KG1 (cell line): ENCODE data around the gene CALML4.
A peak's percentile ranks its signal among the peaks of the same experiment; 100 is the strongest.
"Not testable (repeated sequence)": the region's sequence is repeated elsewhere in the genome, so short reads cannot be mapped to it uniquely, and the experiment has no call there.

Experiments used
- DNase-seq: peaks from one replicate; lab custom pipeline; 2025; lab: John Stamatoyannopoulos, UW

Gene CALML4, protein sequence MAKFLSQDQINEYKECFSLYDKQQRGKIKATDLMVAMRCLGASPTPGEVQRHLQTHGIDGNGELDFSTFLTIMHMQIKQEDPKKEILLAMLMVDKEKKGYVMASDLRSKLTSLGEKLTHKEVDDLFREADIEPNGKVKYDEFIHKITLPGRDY

GRCh38 chr15:68204776-68205557, at the start of gene CALML4:
Gene CALML4, minus strand, starts transcription at chr15:68205332. Its CDS starts 85 bp downstream, at chr15:68205247.
- DNase-seq: no peak

DNA sequence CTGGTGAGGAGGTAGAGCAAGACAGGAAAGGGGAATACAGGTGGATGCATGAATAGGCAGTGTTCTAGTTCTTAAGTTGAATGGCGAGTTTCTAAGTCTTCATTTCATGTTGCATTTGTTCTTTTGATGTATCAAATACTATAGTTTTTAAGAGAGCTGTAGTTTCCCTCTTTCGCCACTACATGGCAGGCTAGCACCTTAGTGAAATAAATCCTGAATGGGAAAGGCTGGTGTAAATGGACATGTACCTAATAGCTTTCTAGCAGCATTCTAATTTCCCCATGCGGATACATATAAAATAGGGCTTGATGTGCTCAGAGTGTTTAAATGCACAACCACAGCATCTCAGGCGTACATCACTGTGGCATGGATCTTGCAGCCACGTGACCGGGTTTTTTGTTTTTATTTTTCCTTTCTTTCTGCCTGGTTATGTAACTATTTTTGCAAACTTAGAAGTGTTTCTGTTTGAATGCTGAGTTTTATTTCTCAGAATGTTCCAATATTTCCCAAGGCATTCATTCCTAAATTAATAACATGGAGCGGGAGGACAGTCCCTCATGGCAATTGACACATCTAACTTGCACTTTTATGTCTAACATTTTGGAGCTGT, 47.9 kb upstream of the CALML4 start:
- DNase-seq: peak; percentile 33

GRCh38 chr15:68249058-68249713, 44.1 kb upstream of the CALML4 start:
- DNase-seq: no peak

DNA sequence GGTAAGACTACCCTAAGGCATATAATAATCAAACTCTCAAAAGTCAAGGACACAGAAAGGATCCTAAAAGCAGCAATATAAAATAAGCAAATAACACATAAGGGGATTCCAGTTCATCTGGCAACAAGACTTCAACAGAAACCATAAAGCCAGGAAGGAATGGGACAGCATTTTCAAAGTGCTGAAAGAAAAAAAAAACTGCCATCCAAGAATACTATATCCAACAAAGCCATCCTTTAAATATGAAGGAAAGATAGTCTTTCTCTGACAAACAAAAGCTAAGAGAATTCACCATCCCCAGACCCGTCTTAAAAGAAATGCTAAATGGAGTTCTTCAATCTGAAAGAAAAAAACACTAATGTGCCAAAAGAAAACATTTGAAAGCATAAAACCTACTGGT, 39.1 kb upstream of the CALML4 start:
- DNase-seq: no peak

- DNase-seq: no peak
Measured at GRCh38 chr15:68241088-68241935, 36.2 kb upstream of the CALML4 start.

DNA sequence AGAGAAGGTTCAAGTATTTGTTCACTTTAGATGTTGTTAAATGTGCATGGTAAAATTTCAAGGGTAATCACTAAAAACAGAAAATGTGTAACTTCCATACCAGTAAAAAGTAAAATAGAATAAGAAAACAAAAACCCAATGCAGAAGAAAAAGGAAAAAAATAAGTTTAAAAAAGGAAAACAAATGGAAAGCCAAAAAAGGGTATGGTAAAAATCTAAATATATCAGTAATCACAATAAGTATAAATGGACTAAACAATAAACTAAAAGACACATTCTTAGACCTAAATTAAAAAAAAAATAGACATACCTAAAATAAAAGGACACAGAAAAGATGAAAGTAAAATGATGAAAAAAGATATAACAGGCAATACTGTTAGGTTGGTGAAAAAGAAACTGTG, 33.9 kb upstream of the CALML4 start:
- no peak for DNase-seq

- no peak for DNase-seq
Measured at GRCh38 chr15:68235022-68235421, 29.9 kb upstream of the CALML4 start.

- DNase-seq: not testable (repeated sequence)
Measured at GRCh38 chr15:68234520-68234919, 29.4 kb upstream of the CALML4 start.

- no peak for DNase-seq
Measured at GRCh38 chr15:68234060-68234459, 28.9 kb upstream of the CALML4 start.

DNA sequence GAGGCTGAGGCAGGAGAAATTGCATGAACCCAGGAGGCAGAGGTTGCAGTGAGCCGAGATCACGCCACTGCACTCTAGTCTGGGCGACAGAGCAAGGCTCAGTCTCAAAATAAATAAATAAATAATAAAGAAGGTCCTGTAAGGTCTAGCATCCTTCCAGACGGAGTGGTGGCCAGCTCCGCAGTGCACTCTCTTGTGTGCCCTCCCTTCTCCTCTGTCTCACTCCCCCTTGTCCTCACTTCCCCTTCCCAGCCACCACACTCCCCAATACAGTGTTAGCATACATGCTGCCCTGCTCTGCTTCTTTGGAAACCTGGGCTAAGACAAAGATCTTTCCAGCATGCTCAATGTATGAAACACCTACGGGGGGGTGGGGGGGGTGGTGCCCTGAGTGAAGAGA, 27.8 kb upstream of the CALML4 start:
- DNase-seq: no peak

DNA sequence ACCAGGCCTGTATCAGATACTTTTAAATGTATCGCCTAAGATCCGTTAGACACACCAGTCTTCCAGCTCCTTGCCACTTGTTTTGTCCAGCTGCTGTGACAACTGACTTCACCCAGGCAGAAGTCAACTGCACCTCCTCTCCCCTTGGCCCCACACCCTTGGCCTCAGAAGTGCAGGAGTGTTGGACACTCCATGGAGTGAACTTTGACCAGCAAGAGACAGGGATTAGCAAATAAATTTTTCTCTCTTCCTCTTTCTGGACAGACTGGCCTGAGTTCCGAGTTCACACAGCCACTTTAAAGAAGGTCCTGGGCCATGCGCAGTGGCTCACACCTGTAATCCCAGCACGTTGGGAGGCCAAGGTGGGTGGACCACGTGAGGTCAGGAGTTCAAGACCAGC, 27.3 kb upstream of the CALML4 start:
- DNase-seq: no peak

DNA sequence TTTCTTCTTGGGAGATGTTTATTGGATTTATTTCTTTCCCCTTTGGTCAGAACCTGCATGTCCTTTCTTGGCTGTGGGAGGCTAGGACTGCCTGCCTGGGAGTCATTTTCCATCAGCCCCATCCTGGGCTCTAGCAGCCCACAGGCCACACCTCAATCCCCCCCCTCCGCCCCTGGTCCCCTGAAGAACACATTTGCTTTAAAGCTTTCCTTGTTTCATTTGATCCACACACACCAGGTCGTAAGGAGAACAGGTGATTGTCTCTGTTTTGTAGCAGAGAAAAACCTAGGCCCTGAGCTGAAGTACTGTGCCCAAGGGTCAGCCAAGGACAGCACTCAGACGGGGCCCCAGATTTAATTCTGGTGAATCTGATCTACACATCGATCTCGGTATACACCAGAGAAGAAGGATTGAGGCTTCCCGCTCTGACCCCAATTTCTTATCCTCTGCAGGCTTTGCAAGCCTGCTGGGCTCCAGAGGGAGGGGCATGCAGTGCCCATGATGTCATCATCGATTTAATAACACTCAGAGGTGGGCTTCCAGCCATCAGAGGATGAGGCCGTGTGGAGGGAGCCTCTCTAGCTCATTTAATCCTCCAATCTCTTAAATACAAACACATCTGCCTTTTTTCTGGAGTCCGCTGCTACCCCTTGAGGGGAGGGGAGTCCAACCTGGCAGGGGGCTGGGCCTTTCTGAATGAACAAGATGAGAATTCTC, 26.1 kb upstream of the CALML4 start:
- no peak for DNase-seq

DNA sequence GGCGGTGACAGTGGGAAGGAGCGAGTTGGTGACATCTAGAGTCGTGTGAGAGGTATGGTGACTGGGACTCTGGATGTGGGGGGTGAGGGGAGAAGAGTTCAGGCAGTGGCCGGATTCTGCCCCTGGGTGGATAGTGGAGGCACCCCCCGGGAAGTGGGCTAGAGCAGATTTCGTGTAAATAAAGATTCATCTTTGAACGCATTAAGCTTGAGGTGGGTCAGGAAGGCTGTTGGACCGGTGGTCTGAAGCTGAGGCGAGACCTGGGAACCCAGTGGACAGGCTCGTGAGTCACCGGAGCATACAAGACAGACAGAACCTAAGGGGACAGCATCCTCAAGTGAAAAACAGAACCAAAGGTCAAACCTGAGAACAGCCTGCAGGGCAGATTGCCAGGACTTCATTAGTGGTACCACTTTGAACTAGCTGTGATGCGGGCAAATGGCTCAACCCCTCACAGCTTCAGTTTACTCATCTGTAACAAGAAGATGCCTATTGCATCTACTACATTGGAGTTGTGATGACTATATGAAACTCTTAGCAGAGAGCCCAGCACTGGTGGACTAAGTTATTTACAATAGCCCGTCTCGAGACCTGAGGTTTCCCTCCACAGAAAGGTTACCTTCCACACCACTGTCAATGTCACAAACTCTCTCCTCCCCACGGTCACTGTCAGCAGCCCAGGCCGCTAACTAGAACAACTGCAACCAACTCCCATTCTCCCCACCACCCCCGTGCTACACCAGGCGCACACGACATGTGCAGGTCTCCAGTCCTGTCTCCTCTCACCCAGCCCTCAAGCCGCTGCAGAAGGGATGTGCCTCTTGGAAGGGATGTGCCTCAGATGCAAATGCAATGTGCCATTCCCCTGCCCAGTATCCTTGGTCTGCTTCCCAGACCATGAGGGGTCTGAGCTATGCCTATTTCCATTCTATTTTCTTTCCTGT, 25.3 kb upstream of the CALML4 start:
- DNase-seq: no peak

GRCh38 chr15:68229386-68230156, 24.4 kb upstream of the CALML4 start, which contains the start of gene CLN6:
Gene CLN6, minus strand, starts transcription at chr15:68229728. Its CDS starts 144 bp downstream, at chr15:68229584.
- DNase-seq: peak; percentile 72

DNA sequence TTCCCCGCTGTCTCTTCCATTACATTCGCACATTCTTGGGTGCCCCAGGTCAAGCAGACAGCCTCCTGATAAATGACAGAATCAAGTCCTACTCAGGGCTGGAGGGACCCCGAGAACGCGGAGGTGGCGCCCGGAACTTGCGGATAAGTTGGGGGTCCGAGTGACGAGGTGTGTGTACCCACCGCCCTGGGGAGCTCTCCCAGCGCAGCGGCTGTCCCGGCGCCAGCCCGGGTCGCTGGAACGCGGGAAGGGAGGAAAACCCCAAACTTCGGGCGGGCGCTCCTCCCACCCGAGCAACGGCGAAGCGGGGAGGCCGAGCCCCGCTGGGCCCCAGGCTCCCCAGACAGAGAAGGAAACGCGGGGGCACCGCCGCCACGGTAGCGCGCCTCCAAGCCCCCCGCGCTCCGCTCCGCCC, 23.8 kb upstream of the CALML4 start:
- no peak for DNase-seq

GRCh38 chr15:68228143-68228970, 23.2 kb upstream of the CALML4 start:
- DNase-seq: no peak

DNA sequence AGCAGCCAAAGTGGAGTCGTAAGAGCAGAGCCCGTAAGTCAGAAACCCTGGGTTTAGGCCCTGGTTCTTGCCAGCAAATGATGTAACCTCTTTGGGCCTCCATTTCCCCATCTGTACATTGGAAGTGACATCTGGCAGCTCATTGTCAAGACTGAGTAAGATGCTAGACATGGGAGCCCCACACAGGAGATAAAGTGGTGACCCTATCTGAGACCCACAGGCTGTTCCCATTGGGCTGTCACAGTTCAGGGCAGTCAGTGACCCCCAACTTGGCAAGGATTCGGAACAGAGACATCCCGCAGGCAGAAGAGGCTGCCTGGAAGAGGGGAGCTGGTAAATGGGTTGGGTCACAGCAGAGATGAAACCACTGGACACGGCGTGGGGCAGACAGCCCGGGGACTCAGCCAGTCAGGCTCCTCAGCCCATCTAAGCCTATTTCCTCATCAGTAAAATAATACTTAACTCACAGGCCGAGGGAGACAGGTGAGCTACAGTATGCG, 22.6 kb upstream of the CALML4 start:
- DNase-seq: no peak

DNA sequence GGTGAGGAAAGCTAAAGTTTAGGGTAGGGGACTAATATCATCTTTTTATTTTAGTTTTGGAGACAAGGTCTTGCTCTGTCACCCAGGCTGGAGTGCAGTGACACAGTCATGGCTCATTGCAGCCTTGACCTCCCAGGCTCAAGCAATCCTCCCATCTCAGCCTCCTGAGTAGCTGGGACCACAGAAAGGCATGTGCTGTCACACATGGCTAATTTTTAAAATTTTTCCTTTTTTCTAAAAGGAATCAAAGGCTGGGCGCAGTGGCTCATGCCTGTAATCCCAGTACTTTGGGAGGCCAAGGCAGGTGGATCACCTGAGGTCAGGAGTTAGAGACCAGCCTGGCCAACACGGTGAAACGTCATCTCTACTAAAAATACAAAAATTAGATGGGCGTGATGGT, 20.3 kb upstream of the CALML4 start:
- not testable (repeated sequence) for DNase-seq
